H9 (cell line): ENCODE results near the gene MDH1. TPM values are rescaled to one million over a fixed set of nuclear protein-coding genes. Genes with fewer than 3 reads are reported as not detected.

Experiments used
- DNase-seq: peaks from one replicate; pipeline ENCODE4 v3.0.0-alpha.2; 2017
- H2AFZ ChIP-seq: one replicate; pipeline ENCODE4 v1.6.1; 2013; ENCODE audit warnings: mild to moderate bottlenecking, low read length, control low read depth, moderate library complexity
- H2AK5ac ChIP-seq: 2 replicates; pipeline ENCODE4 v1.6.1; 2013; ENCODE audit warnings: low read length, control low read depth, mixed read lengths; ENCODE audit not compliant: insufficient read length
- H2BK120ac ChIP-seq: one replicate; pipeline ENCODE4 v1.6.1; 2013; ENCODE audit warnings: low read depth, mild to moderate bottlenecking, low read length, control low read depth, inconsistent platforms; ENCODE audit not compliant: poor library complexity, severe bottlenecking
- H2BK12ac ChIP-seq: 2 replicates; pipeline ENCODE4 v1.6.1; 2013; ENCODE audit warnings: low read length, control low read depth, mixed read lengths, low read depth; ENCODE audit not compliant: insufficient read length
- H2BK15ac ChIP-seq: 2 replicates; pipeline ENCODE4 v1.6.1; 2013; ENCODE audit warnings: low read depth, low read length, control low read depth
- H2BK20ac ChIP-seq: one replicate; pipeline ENCODE4 v1.6.1; 2013; ENCODE audit warnings: low read depth, mild to moderate bottlenecking, low read length, control low read depth, inconsistent platforms; ENCODE audit not compliant: poor library complexity, severe bottlenecking
- H2BK5ac ChIP-seq: 2 replicates; pipeline ENCODE4 v1.6.1; 2013; ENCODE audit warnings: low read length, control low read depth, mixed read lengths; ENCODE audit not compliant: insufficient read length
- H3K14ac ChIP-seq: 2 replicates; pipeline ENCODE4 v1.6.1; 2013; ENCODE audit warnings: low read length, control low read depth; ENCODE audit not compliant: insufficient read depth
- H3K18ac ChIP-seq: 2 replicates; pipeline ENCODE4 v1.6.1; 2013; ENCODE audit warnings: low read depth, mild to moderate bottlenecking, mixed read lengths, low read length, control low read depth; ENCODE audit not compliant: insufficient read length
- H3K23ac ChIP-seq: 2 replicates; pipeline ENCODE4 v1.6.1; 2013; ENCODE audit warnings: low read length, control low read depth, mixed read lengths, low read depth; ENCODE audit not compliant: insufficient read length
- H3K23me2 ChIP-seq: 2 replicates; pipeline ENCODE4 v1.6.1; 2013; ENCODE audit warnings: low read depth, mild to moderate bottlenecking, mixed read lengths, low read length, control low read depth; ENCODE audit not compliant: insufficient read length, poor library complexity, severe bottlenecking
- H3K27ac ChIP-seq: 2 replicates; pipeline ENCODE4 v1.5.1; 2013; ENCODE audit warnings: low read length, control low read depth, mixed read lengths, low read depth; ENCODE audit not compliant: insufficient read length
- H3K27me3 ChIP-seq: 2 replicates; pipeline ENCODE4 v1.6.1; 2013; ENCODE audit warnings: low read length, control low read depth, inconsistent platforms; ENCODE audit not compliant: insufficient read depth
- H3K4ac ChIP-seq: 2 replicates; pipeline ENCODE4 v1.6.1; 2013; ENCODE audit warnings: low read depth, mild to moderate bottlenecking, control low read depth, inconsistent platforms, low read length, moderate library complexity
- H3K4me1 ChIP-seq: 2 replicates; pipeline ENCODE4 v1.6.1; 2013; ENCODE audit warnings: low read length, control low read depth, inconsistent platforms; ENCODE audit not compliant: insufficient read depth
- H3K4me2 ChIP-seq: 2 replicates; pipeline ENCODE4 v1.6.1; 2013; ENCODE audit warnings: low read length, control low read depth, mixed read lengths; ENCODE audit not compliant: insufficient read length, insufficient read depth
- H3K56ac ChIP-seq: 2 replicates; pipeline ENCODE4 v1.6.1; 2013; ENCODE audit warnings: low read depth, mild to moderate bottlenecking, mixed read lengths, low read length, control low read depth; ENCODE audit not compliant: insufficient read length
- H3K79me1 ChIP-seq: 2 replicates; pipeline ENCODE4 v1.6.1; 2013; ENCODE audit warnings: low read depth, mild to moderate bottlenecking, moderate library complexity, low read length, control low read depth, inconsistent platforms; ENCODE audit not compliant: insufficient read depth, poor library complexity, severe bottlenecking
- H3K79me2 ChIP-seq: 2 replicates; pipeline ENCODE4 v1.6.1; 2013; ENCODE audit warnings: low read length, control low read depth, inconsistent platforms; ENCODE audit not compliant: insufficient read depth
- H3K9ac ChIP-seq: 2 replicates; pipeline ENCODE4 v1.6.1; 2013; ENCODE audit warnings: low read length, control low read depth, mixed read lengths; ENCODE audit not compliant: insufficient read length; ENCODE audit errors: extremely low read depth
- H3K9me3 ChIP-seq: one replicate; pipeline ENCODE4 v1.6.1; 2013; ENCODE audit warnings: low read depth, low read length, inconsistent platforms; ENCODE audit not compliant: control insufficient read depth
- H3T11ph ChIP-seq: one replicate; pipeline ENCODE4 v1.6.1; 2013; ENCODE audit warnings: mild to moderate bottlenecking, low read length, control low read depth, inconsistent platforms
- H4K20me1 ChIP-seq: one replicate; pipeline ENCODE4 v1.6.1; 2013; ENCODE audit not compliant: control insufficient read depth, insufficient read length, insufficient read depth
- H4K5ac ChIP-seq: 2 replicates; pipeline ENCODE4 v1.6.1; 2013; ENCODE audit warnings: low read depth, mild to moderate bottlenecking, mixed read lengths, low read length, control low read depth; ENCODE audit not compliant: insufficient read length
- H4K8ac ChIP-seq: replicated peaks from 2 replicates; pipeline ENCODE4 v1.6.1; 2013; ENCODE audit warnings: low read length, control low read depth, mixed read lengths, low read depth; ENCODE audit not compliant: insufficient read length
- H4K91ac ChIP-seq: 2 replicates; pipeline ENCODE4 v1.6.1; 2013; ENCODE audit warnings: low read depth, mild to moderate bottlenecking, moderate library complexity, mixed read lengths, low read length, control low read depth; ENCODE audit not compliant: insufficient read length
- H3K27ac Mint-ChIP-seq, 3 experiments: 2 replicates in 2 of 3; 3 replicates in 1 of 3; pipeline ENCODE4 v1.8.0; 2020 to 2021; ENCODE audit warnings: mixed read lengths in 3 of 3, mild to moderate bottlenecking in 1 of 3, moderate library complexity in 1 of 3
- H3K27me3 Mint-ChIP-seq: 2 replicates; pipeline ENCODE4 v1.8.0; 2021; ENCODE audit warnings: low read depth, mild to moderate bottlenecking, moderate library complexity, mixed read lengths
- H3K36me3 Mint-ChIP-seq, 3 experiments: 2 replicates in 2 of 3; 3 replicates in 1 of 3; pipeline ENCODE4 v1.8.0; 2020 to 2021; ENCODE audit warnings: low read depth in 3 of 3, mixed read lengths in 3 of 3; ENCODE audit not compliant: insufficient read depth in 1 of 3
- H3K4me1 Mint-ChIP-seq, 2 experiments: 2 replicates each; pipeline ENCODE4 v1.8.0; 2020; ENCODE audit warnings: mixed read lengths in 2 of 2
- H3K4me3 Mint-ChIP-seq, 2 experiments: 2 replicates in 1 of 2; 3 replicates in 1 of 2; pipeline ENCODE4 v1.8.0; 2020 to 2021; ENCODE audit warnings: mild to moderate bottlenecking in 2 of 2, mixed read lengths in 2 of 2, moderate library complexity in 1 of 2
- H3K9me3 Mint-ChIP-seq, 2 experiments: 2 replicates in 1 of 2; 3 replicates in 1 of 2; pipeline ENCODE4 v1.8.0; 2020; ENCODE audit warnings: mild to moderate bottlenecking in 2 of 2, mixed read lengths in 2 of 2, moderate library complexity in 1 of 2
- WGBS: extraction: QIAGEN DNeasy Blood & Tissue Kit; methylation state at CpG from one replicate; pipeline ENCODE4 v1.1.7; 2013; ENCODE audit warnings: missing lambda C conversion rate, low lambda C conversion rate, mixed read lengths; ENCODE audit not compliant: insufficient read length; ENCODE audit errors: extremely low coverage; 5-methylcytosine and 5-hydroxymethylcytosine counted together
- total RNA-seq: library from RNA; stranded (reverse); gene quantifications from 2 replicates; pipeline ENCODE4 v1.2.1, GENCODE V29; 2021
- TF ChIP-seq, protein P1 (sequence below): fragments of 200-600 bp; sonication (generic); conservative IDR thresholded peaks from 3 replicates; pipeline ENCODE4 v1.8.0; 2021; ENCODE audit warnings: antibody characterized with exemption, mild to moderate bottlenecking

Gene MDH1
- total RNA-seq, 1 experiment from 2014 or later: 324 TPM

DNA sequence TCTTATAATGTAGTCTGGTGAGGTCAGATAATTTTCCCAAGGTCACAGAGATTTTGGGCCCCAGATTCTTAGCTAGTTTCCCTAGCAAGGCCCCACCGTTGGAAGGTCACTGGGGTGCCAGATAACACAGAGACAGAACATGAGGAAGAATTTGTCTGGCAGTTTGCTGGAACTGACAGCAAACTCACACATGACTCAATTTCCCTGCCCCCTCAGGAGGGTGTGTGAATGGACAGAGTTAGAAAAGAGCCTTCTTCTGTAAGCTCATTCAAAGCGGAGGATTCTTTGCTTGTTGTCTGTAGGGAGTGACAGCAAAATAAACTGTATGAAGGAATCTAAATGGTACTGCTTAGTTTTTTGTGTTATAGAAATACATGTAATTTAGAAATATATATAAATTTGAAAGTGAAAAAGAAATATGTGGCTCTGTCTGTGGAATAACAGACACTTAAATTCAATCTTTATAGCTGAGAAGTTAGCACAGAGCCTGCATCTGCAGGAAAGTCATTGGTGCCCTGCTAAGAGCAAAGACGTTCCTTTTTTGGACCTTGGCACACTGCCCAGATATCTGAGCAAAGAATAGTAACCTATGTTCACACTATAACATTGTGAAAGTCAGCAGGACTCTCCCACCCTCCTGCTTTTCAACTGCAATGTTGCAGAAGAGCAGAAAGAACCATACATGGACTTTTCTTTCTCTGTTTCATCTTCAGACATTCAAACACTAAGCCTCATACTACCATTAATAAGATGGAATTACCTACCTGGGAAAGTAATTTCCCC, 2.1 kb downstream of the MDH1 start:
- Histone ChIP-seq H2BK15ac (no peak overlapping the region), H4K8ac (no peak overlapping the region), H3T11ph (no peak overlapping the region), H4K20me1 (no peaks in the 10 kb centered on the region), H3K9ac (no peak overlapping the region), H3K14ac (no peak overlapping the region), H3K4ac (no peak overlapping the region), H3K79me2 (peaks cover 26% of the 10 kb centered on the region; the same call in 1 of the 2 replicates), H3K4me2 (peak overlapping the region; percentile 6), H3K56ac (no peak overlapping the region), H2BK120ac (no peak overlapping the region), H3K27me3 (no peaks in the 10 kb centered on the region), H2AFZ (no peak overlapping the region), H3K9me3 (no peaks in the 10 kb centered on the region), H3K79me1 (peaks cover 3% of the 10 kb centered on the region), H2BK5ac (no peak overlapping the region), H4K91ac (no peak overlapping the region), H3K23ac (no peak overlapping the region), H3K23me2 (peaks cover 19% of the 10 kb centered on the region), H2AK5ac (no peak overlapping the region), H4K5ac (no peak overlapping the region), H2BK12ac (no peak overlapping the region), H3K18ac (no peak overlapping the region), H3K27ac (no peak overlapping the region), H2BK20ac (no peak overlapping the region), H3K4me1 (peaks cover 5% of the 10 kb centered on the region; the same call in 1 of the 2 replicates)
- Mint-ChIP-seq H3K4me1 (peaks cover 56 to 65% of the 10 kb centered on the region in 2 experiments), H3K27ac (peak overlapping the region in 2 of 3 experiments; percentile 40 to 43; a peak in 3 of 7 replicates), H3K9me3 (no peaks in the 10 kb centered on the region), H3K27me3 (no peaks in the 10 kb centered on the region), H3K36me3 (peaks cover 18 to 38% (median 38%) of the 10 kb centered on the region in 3 experiments; a peak in 6 of 7 replicates), H3K4me3 (peak overlapping the region; percentile 99)
- DNase-seq: no peak
- WGBS: no CpG with 5 or more reads among the region's 3 CpGs
- TF ChIP-seq, protein P1, sequence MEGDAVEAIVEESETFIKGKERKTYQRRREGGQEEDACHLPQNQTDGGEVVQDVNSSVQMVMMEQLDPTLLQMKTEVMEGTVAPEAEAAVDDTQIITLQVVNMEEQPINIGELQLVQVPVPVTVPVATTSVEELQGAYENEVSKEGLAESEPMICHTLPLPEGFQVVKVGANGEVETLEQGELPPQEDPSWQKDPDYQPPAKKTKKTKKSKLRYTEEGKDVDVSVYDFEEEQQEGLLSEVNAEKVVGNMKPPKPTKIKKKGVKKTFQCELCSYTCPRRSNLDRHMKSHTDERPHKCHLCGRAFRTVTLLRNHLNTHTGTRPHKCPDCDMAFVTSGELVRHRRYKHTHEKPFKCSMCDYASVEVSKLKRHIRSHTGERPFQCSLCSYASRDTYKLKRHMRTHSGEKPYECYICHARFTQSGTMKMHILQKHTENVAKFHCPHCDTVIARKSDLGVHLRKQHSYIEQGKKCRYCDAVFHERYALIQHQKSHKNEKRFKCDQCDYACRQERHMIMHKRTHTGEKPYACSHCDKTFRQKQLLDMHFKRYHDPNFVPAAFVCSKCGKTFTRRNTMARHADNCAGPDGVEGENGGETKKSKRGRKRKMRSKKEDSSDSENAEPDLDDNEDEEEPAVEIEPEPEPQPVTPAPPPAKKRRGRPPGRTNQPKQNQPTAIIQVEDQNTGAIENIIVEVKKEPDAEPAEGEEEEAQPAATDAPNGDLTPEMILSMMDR: no peak
